Measurements from ENCODE around the gene KLHL15.

- no peak for TF ChIP-seq CTCF (conservative IDR thresholded peaks at IDR 0.05; ENCODE audit: low read depth, low read length)
- no peak for TF ChIP-seq CEBPB (IDR thresholded peaks at IDR 0.05; ENCODE audit: low read depth, low read length)
- TF ChIP-seq POLR2A (IDR thresholded peaks at IDR 0.05; ENCODE audit: low read depth, low read length): no peak
- TF ChIP-seq MAZ (IDR thresholded peaks at IDR 0.05; ENCODE audit: borderline replicate concordance, low read depth, low read length): no peak
- TF ChIP-seq RCOR1 (IDR thresholded peaks at IDR 0.05; ENCODE audit: insufficient replicate concordance, low read length): no peak
- TF ChIP-seq RAD21 (IDR thresholded peaks at IDR 0.05; ENCODE audit: low read length): no peak
- TF ChIP-seq, protein P1, sequence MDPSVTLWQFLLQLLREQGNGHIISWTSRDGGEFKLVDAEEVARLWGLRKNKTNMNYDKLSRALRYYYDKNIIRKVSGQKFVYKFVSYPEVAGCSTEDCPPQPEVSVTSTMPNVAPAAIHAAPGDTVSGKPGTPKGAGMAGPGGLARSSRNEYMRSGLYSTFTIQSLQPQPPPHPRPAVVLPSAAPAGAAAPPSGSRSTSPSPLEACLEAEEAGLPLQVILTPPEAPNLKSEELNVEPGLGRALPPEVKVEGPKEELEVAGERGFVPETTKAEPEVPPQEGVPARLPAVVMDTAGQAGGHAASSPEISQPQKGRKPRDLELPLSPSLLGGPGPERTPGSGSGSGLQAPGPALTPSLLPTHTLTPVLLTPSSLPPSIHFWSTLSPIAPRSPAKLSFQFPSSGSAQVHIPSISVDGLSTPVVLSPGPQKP (IDR thresholded peaks at IDR 0.05; ENCODE audit: borderline replicate concordance, low read depth, low read length): no peak
- no peak for TF ChIP-seq BHLHE40 (IDR thresholded peaks at IDR 0.05; ENCODE audit: low read depth, low read length)
- no peak for TF ChIP-seq FOS (IDR thresholded peaks at IDR 0.05; ENCODE audit: low read depth, low read length)
Measured at GRCh38 chrX:23936180-23936579, 90.8 kb downstream of the KLHL15 start.
